HL-60 (cell line): Measurements from ENCODE around the gene ATP8B4.

Experiments used
- CTCF ChIP-seq: IDR thresholded peaks from one replicate; pipeline ENCODE4 v1.5.1; 2011; ENCODE audit warnings: low read length, control low read depth, inconsistent platforms; ENCODE audit not compliant: insufficient read depth
- GABPA ChIP-seq: IDR thresholded peaks from 2 replicates; pipeline ENCODE4 v1.6.1; 2012; ENCODE audit warnings: low read depth
- POLR2AphosphoS5 ChIP-seq: IDR thresholded peaks from 2 replicates; pipeline ENCODE4 v1.6.1; 2012; ENCODE audit warnings: low read depth
- REST ChIP-seq: IDR thresholded peaks from 2 replicates; pipeline ENCODE4 v1.6.1; 2012; ENCODE audit warnings: low read depth; ENCODE audit not compliant: insufficient replicate concordance
- SPI1 ChIP-seq: IDR thresholded peaks from 2 replicates; pipeline ENCODE4 v1.6.1; 2012; ENCODE audit warnings: low read depth, mild to moderate bottlenecking, borderline replicate concordance

GRCh38 chr15:50107157-50107556 is 11.9 kb downstream of the ATP8B4 start:
- TF ChIP-seq CTCF (no peak), REST (no peak), POLR2AphosphoS5 (no peak), GABPA (no peak), SPI1 (no peak)
